Activated T-cell treated with anti-CD3 and anti-CD28 coated beads for 24 hours (primary cell): ENCODE data around the gene NPLOC4.

ENCODE experiments used
- DNase-seq: peaks from one replicate; pipeline ENCODE4 v3.0.0-alpha.2; 2020; ENCODE audit warnings: low read depth

NPLOC4 gene

GRCh38 chr17:81583589-81584342 lies 53.1 kb downstream of the NPLOC4 start:
- no peak for DNase-seq

- no peak for DNase-seq
Measured at GRCh38 chr17:81582749-81583148, 54.2 kb downstream of the NPLOC4 start.

- no peak for DNase-seq
Measured at GRCh38 chr17:81582341-81582740, 54.6 kb downstream of the NPLOC4 start.

- DNase-seq: no peak
Measured at GRCh38 chr17:81581758-81582157, 55.2 kb downstream of the NPLOC4 start.

GRCh38 chr17:81580481-81580880 lies 56.4 kb downstream of the NPLOC4 start:
- no peak for DNase-seq

GRCh38 chr17:81579821-81580321 lies 57.0 kb downstream of the NPLOC4 start:
- DNase-seq: no peak

- DNase-seq: no peak
Measured at GRCh38 chr17:81579298-81579697, 57.6 kb downstream of the NPLOC4 start.

- DNase-seq: peak; percentile 11
Measured at GRCh38 chr17:81578561-81579225, 58.2 kb downstream of the NPLOC4 start.

GRCh38 chr17:81578038-81578441 lies 58.9 kb downstream of the NPLOC4 start:
- no peak for DNase-seq

GRCh38 chr17:81577278-81578000 lies 59.5 kb downstream of the NPLOC4 start:
- DNase-seq: no peak

GRCh38 chr17:81576621-81577277 lies 60.2 kb downstream of the NPLOC4 start:
- no peak for DNase-seq

GRCh38 chr17:81575836-81576235 lies 61.1 kb downstream of the NPLOC4 start:
- no peak for DNase-seq

- no peak for DNase-seq
Measured at GRCh38 chr17:81574643-81574956, 62.3 kb downstream of the NPLOC4 start.

- DNase-seq: no peak
Measured at GRCh38 chr17:81573794-81574642, 62.9 kb downstream of the NPLOC4 start.

- DNase-seq: no peak
Measured at GRCh38 chr17:81572563-81573168, 64.2 kb downstream of the NPLOC4 start.

- no peak for DNase-seq
Measured at GRCh38 chr17:81570964-81571363, 65.9 kb downstream of the NPLOC4 start.

- no peak for DNase-seq
Measured at GRCh38 chr17:81569986-81570514, 66.9 kb downstream of the NPLOC4 start.

- DNase-seq: no peak
Measured at GRCh38 chr17:81568416-81568815, 68.5 kb downstream of the NPLOC4 start.

- DNase-seq: no peak
Measured at GRCh38 chr17:81567191-81567590, 69.7 kb downstream of the NPLOC4 start.

- no peak for DNase-seq
Measured at GRCh38 chr17:81566461-81567126, 70.3 kb downstream of the NPLOC4 start.
